IMR-90 (cell line): ENCODE results near the gene LARP4B. TPM values are rescaled to one million over a fixed set of nuclear protein-coding genes. Genes with fewer than 3 reads are reported as not detected.

ENCODE experiments used
- ATAC-seq: fragments of 200-7000 bp; cut with Tn5 transposase; 2 replicates; pipeline ENCODE4 v1.9.1; 2020; ENCODE audit warnings: low read depth, mild to moderate bottlenecking, moderate library complexity
- BruUV-seq: library from RNA; stranded (reverse); fragments of 400-500 nt; replicated peaks from 2 replicates; lab custom pipeline; 2021; lab: Mats Ljungman, UMichigan
- CTCF ChIA-PET: fragments of 300-600 bp; formaldehyde crosslinking; extraction: SDS; loops from one replicate; lab custom pipeline; 2021; ENCODE audit warnings: antibody characterized with exemption; lab: Yijun Ruan, JAX
- POLR2A ChIA-PET: fragments of 300-600 bp; sonication (Branson Sonifier 250); formaldehyde crosslinking; loops from one replicate; lab custom pipeline; 2022; ENCODE audit warnings: antibody characterized with exemption; ENCODE audit not compliant: unreplicated experiment; lab: Charles Lee
- DNase-seq: peaks from one replicate; pipeline ENCODE4 v3.0.0; 2013
- H2AFZ ChIP-seq: replicated peaks from 2 replicates; pipeline ENCODE3; 2013; ENCODE audit warnings: low read length, mild to moderate bottlenecking; ENCODE audit not compliant: poor library complexity
- H2AK5ac ChIP-seq: 2 replicates; pipeline ENCODE4 v1.6.1; 2013; ENCODE audit warnings: low read depth, low read length, inconsistent platforms
- H2AK9ac ChIP-seq: replicated peaks from 2 replicates; pipeline ENCODE3; 2013; ENCODE audit warnings: mild to moderate bottlenecking, low read depth, low read length, moderate library complexity; ENCODE audit not compliant: poor library complexity
- H2BK120ac ChIP-seq: 2 replicates; pipeline ENCODE4 v1.6.1; 2013; ENCODE audit warnings: low read depth, low read length, inconsistent platforms
- H2BK15ac ChIP-seq: 3 replicates; pipeline ENCODE4 v1.6.1; 2013; ENCODE audit warnings: low read depth, low read length, inconsistent platforms
- H2BK20ac ChIP-seq: 2 replicates; pipeline ENCODE4 v1.6.1; 2013; ENCODE audit warnings: low read depth, mild to moderate bottlenecking, inconsistent platforms, low read length, moderate library complexity
- H2BK5ac ChIP-seq: 2 replicates; pipeline ENCODE4 v1.6.1; 2013; ENCODE audit warnings: mild to moderate bottlenecking, low read depth, low read length, inconsistent platforms; ENCODE audit not compliant: poor library complexity, severe bottlenecking
- H3K14ac ChIP-seq: replicated peaks from 2 replicates; pipeline ENCODE4 v1.6.1; 2013; ENCODE audit warnings: low read depth, low read length, inconsistent platforms
- H3K18ac ChIP-seq: 2 replicates; pipeline ENCODE4 v1.6.1; 2013; ENCODE audit warnings: low read depth, low read length, control low read depth
- H3K23ac ChIP-seq: 2 replicates; pipeline ENCODE4 v1.6.1; 2013; ENCODE audit warnings: low read depth, low read length, inconsistent platforms
- H3K27ac ChIP-seq: 2 replicates; pipeline ENCODE4 v1.5.1; 2013; ENCODE audit warnings: mild to moderate bottlenecking, control low read depth, low read length; ENCODE audit not compliant: insufficient read depth
- H3K27me3 ChIP-seq: 2 replicates; pipeline ENCODE4 v1.6.1; 2013; ENCODE audit warnings: low read length; ENCODE audit not compliant: control insufficient read depth, insufficient read depth
- H3K36me3 ChIP-seq: 2 replicates; pipeline ENCODE4 v1.6.1; 2013; ENCODE audit warnings: low read length, mixed read lengths; ENCODE audit not compliant: control insufficient read depth, insufficient read depth
- H3K4ac ChIP-seq: 2 replicates; pipeline ENCODE4 v1.6.1; 2013; ENCODE audit warnings: low read depth, low read length, inconsistent platforms
- H3K4me1 ChIP-seq: 2 replicates; pipeline ENCODE4 v1.6.1; 2013; ENCODE audit warnings: low read length, mixed read lengths; ENCODE audit not compliant: control insufficient read depth, insufficient read depth
- H3K4me2 ChIP-seq: 2 replicates; pipeline ENCODE4 v1.6.1; 2013; ENCODE audit warnings: low read depth, mild to moderate bottlenecking, control low read depth, low read length, moderate library complexity
- H3K4me3 ChIP-seq: 2 replicates; pipeline ENCODE4 v1.5.1; 2013; ENCODE audit warnings: low read depth, mild to moderate bottlenecking, control low read depth, low read length, moderate library complexity; ENCODE audit not compliant: insufficient read depth
- H3K56ac ChIP-seq: 2 replicates; pipeline ENCODE4 v1.6.1; 2013; ENCODE audit warnings: low read length, inconsistent platforms; ENCODE audit not compliant: insufficient read depth; ENCODE audit errors: extremely low read depth
- H3K79me1 ChIP-seq, 2 experiments: 2 replicates each; pipeline ENCODE4 v1.6.1; 2013; ENCODE audit warnings: low read length in 2 of 2, inconsistent platforms in 1 of 2, low read depth in 1 of 2
- H3K9ac ChIP-seq: 2 replicates; pipeline ENCODE4 v1.6.1; 2013; ENCODE audit warnings: low read depth, low read length, control low read depth
- H3K9me1 ChIP-seq: 2 replicates; pipeline ENCODE4 v1.6.1; 2013; ENCODE audit warnings: low read length, inconsistent platforms; ENCODE audit not compliant: insufficient read depth
- H3K9me3 ChIP-seq: 2 replicates; pipeline ENCODE4 v1.6.1; 2013; ENCODE audit warnings: low read length; ENCODE audit not compliant: control insufficient read depth, insufficient read depth
- H4K20me1 ChIP-seq: 2 replicates; pipeline ENCODE4 v1.6.1; 2013; ENCODE audit warnings: low read length, inconsistent platforms; ENCODE audit not compliant: insufficient read depth
- H4K5ac ChIP-seq: 2 replicates; pipeline ENCODE4 v1.6.1; 2013; ENCODE audit warnings: mild to moderate bottlenecking, low read depth, low read length, control low read depth
- H4K8ac ChIP-seq, 2 experiments: 2 replicates each; pipeline ENCODE4 v1.6.1; 2013; ENCODE audit warnings: low read depth in 2 of 2, low read length in 2 of 2, control low read depth in 1 of 2, inconsistent platforms in 1 of 2
- H4K91ac ChIP-seq: 2 replicates; pipeline ENCODE4 v1.6.1; 2013; ENCODE audit warnings: low read depth, low read length, inconsistent platforms; ENCODE audit not compliant: insufficient read depth
- MAFK ChIP-seq: IDR thresholded peaks from 2 replicates; pipeline ENCODE4 v1.6.1; 2012; ENCODE audit warnings: low read depth, low read length, improper control_type of control experiment
- POLR2A ChIP-seq: IDR thresholded peaks from 2 replicates; pipeline ENCODE4 v1.6.1; 2012; ENCODE audit warnings: mild to moderate bottlenecking, low read depth, low read length
- WGBS, 2 experiments: methylation state at CpG; one replicate each; pipeline versions ENCODE4 v1.1.5 to v1.1.7; 2013; ENCODE audit warnings: missing lambda C conversion rate in 2 of 2; ENCODE audit not compliant: insufficient read length in 1 of 2; ENCODE audit errors: extremely low coverage in 2 of 2; 5-methylcytosine and 5-hydroxymethylcytosine counted together
- dilution Hi-C: fragments of 300-500 bp; cut with HindIII; formaldehyde crosslinking; loops from one replicate; pipeline ENCODE4 v1.14.3; 2018; ENCODE audit warnings: low sequenced_read_pairs; ENCODE audit not compliant: unreplicated experiment
- in situ Hi-C: fragments of 300-500 bp; cut with MboI; formaldehyde crosslinking; loops from 3 replicates; pipeline ENCODE4 v1.14.3; 2019; ENCODE audit warnings: low sequenced_read_pairs, inconsistent platforms, mixed read lengths
- intact Hi-C: fragments of 100-400 bp; cut with micrococcal nuclease; formaldehyde crosslinking; loops from 2 replicates; pipeline ENCODE4 v1.10.0; 2022
- polyA plus RNA-seq, 3 experiments: library from polyadenylated mRNA; depleted of rRNA; stranded (reverse); fragments of >200 nt; gene quantifications; 2 replicates each; pipeline ENCODE4 v1.2.3, GENCODE V29; 2012; ENCODE audit warnings: low replicate concordance in 1 of 3
- total RNA-seq: library from RNA; depleted of rRNA; stranded (reverse); fragments of >200 nt; gene quantifications from 2 replicates; pipeline ENCODE4 v1.2.3, GENCODE V29; 2012
- TF ChIP-seq, protein P1 (sequence below): fragments of 150-350 bp; IDR thresholded peaks from 2 replicates; pipeline ENCODE4 v1.6.1; 2017; ENCODE audit warnings: mild to moderate bottlenecking, antibody characterized with exemption, low read length, low read depth

LARP4B gene
- total and polyA plus RNA-seq, 2 of the 4 experiments (the other 2 are of a cell fraction): 24.3 to 25.5 TPM

DNA sequence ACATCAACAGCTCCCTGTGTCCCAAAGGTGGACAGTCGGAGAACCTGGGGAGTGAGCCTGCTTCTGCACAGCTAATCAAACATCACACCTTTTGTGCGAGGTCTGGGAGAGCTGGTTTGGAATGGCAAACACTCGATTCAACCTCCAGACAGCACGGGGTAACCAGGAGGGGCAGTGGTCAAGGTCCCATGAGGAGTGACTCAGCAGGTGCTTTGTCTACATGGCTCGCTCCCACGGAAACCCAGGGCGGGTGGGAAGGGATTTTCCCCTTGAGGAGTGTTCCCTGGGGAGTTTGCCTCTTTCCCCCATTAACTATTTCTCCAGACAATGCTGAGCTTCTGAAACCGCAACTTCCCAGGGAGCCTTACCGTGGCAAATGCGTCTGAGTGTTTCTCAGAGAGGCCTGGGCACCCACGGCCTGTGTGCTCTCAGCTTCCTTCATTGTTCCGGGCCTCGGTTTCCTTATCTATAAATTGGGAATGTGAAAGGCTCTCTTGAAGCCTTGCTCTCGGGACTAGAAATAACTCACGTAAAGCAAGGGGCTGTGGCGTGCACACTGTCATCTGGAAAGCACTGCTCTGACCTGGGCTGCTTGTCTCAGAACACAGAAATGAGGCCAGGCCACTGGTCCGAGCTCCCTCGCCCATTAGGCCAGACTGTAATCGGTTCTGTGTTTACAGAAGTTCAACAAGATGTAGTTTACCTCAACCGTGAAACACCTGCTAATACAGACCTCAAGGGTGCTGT is 42.7 kb upstream of the LARP4B start:
- H3K4me3 ChIP-seq: no peak overlapping the region
- no peak overlapping the region for H2BK5ac ChIP-seq
- DNase-seq: no peak
- H3K9ac ChIP-seq: no peak overlapping the region
- in situ Hi-C loops: no loop called here
- H2BK15ac ChIP-seq: no peak overlapping the region
- H3K56ac ChIP-seq: no peak overlapping the region
- dilution Hi-C loops: no loop called here
- H4K91ac ChIP-seq: no peak overlapping the region
- H3K9me3 ChIP-seq: peaks cover 4% of the 10 kb centered on the region
- TF ChIP-seq POLR2A (no peak), MAFK (no peak)
- TF ChIP-seq, protein P1, sequence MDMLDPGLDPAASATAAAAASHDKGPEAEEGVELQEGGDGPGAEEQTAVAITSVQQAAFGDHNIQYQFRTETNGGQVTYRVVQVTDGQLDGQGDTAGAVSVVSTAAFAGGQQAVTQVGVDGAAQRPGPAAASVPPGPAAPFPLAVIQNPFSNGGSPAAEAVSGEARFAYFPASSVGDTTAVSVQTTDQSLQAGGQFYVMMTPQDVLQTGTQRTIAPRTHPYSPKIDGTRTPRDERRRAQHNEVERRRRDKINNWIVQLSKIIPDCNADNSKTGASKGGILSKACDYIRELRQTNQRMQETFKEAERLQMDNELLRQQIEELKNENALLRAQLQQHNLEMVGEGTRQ: no peak
- H3K36me3 ChIP-seq: no peaks in the 10 kb centered on the region
- no peak overlapping the region for H2AFZ ChIP-seq
- no peak overlapping the region for H2BK120ac ChIP-seq
- CTCF ChIA-PET: no interaction called here
- no peak overlapping the region for H2BK20ac ChIP-seq
- H3K4me2 ChIP-seq: no peak overlapping the region
- H3K27me3 ChIP-seq: no peaks in the 10 kb centered on the region
- no peaks in the 10 kb centered on the region; a peak in 1 of 4 replicates for H3K79me1 ChIP-seq
- no peak overlapping the region for H4K5ac ChIP-seq
- H3K14ac ChIP-seq: no peak overlapping the region
- no peak overlapping the region for H2AK9ac ChIP-seq
- peaks cover 9% of the 10 kb centered on the region for H3K4me1 ChIP-seq
- POLR2A ChIA-PET: interaction anchor here (0.6 kb wide), 1 partner anchor 16 kb away, joined by 12 read pairs; no protein-coding TSS in a partner anchor
- no TSS peak for BruUV-seq
- no peaks in the 10 kb centered on the region for H3K9me1 ChIP-seq
- no peak overlapping the region for H2AK5ac ChIP-seq
- H4K8ac ChIP-seq: no peak overlapping the region
- 93% methylated on average over 8 of the region's 20 CpGs; no CpG with 5 or more reads in 1 of the 2 experiments for WGBS, 2 experiments
- H3K23ac ChIP-seq: no peak overlapping the region
- intact Hi-C loops: no loop called here
- no peak overlapping the region for H3K4ac ChIP-seq
- H4K20me1 ChIP-seq: no peaks in the 10 kb centered on the region
- no peak overlapping the region for H3K18ac ChIP-seq
- no peak for ATAC-seq
- H3K27ac ChIP-seq: no peak overlapping the region
